ENCODE data around the gene VAV3. TPM values are rescaled to one million over a fixed set of nuclear protein-coding genes. Genes with fewer than 3 reads are reported as not detected.
"Not testable (repeated sequence)": the region's sequence is repeated elsewhere in the genome, so short reads cannot be mapped to it uniquely, and the experiment has no call there.

VAV3 gene
- total RNA-seq, 1 experiment from 2014 or later, result 5.3 TPM

DNA sequence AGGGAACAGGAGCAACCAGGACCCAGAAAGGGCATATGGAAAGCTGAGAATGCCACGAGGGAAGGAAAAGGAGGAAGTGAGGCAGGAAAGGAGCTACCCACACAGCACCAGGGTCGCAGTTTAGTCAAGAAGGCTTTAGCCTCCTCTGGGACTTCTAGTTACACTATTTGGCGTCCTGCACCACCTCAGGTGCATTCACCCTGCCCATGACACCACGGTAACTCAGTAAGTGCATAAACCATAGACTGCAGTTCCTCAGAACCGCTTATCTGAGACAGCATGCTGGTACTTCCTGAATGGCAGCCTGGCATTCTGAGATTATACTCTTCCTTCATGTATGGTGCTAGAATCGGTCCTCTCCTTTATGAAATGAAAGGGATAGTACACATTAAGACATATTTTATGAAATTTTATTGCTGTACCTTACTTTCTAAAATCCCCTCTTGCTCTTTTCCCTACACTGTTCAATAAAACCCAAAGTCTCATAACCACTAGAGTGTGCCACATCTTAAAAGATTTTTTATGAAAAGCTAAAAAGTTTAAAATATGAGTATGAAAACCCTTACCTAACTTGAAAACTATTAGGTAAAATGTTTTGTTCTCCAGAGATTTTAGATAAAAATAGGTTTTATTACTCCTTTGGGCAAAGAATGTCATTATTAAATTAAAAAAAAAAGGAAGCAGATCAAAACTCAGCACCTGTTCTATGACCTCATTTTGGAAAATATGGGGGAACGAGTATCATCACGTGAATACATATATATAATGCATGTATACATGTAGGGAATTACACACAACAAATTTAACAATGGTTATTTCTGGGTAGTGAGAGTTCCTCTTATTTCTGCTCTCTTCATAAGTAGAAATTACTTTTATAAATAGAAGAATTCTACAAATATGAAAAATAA, 67.3 kb downstream of the VAV3 start:
- no peak for DNase-seq
- Histone ChIP-seq H3K36me3 (replicated peaks; ENCODE audit: control insufficient read depth, insufficient read depth, low read length) (no peaks in the 10 kb centered on the region), H3K4me3 (ENCODE audit: insufficient read depth, low read depth, low read length) (no peak overlapping the region), H3K27me3 (ENCODE audit: control insufficient read depth, insufficient read depth, low read length) (no peaks in the 10 kb centered on the region)

DNA sequence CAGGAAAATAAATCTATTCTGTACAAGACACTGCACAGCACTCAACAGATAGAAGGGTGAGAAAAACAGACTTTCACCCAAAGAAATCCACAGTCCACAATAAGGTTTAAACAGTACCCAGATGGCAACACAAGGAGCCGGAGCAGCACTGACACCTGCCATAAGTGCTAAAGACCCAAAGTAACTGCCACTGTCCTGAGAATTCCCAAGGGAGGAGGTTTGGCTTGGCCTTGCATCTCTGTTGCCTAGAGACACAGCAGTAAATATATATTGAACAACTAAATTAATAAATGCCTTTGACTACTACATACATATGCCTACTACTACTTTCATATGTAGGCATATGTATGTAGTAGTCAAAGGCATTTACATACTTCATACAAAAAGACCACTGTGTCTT, 68.0 kb downstream of the VAV3 start:
- Histone ChIP-seq H3K36me3 (replicated peaks; ENCODE audit: control insufficient read depth, insufficient read depth, low read length) (no peaks in the 10 kb centered on the region), H3K4me3 (ENCODE audit: insufficient read depth, low read depth, low read length) (no peak overlapping the region), H3K27me3 (ENCODE audit: control insufficient read depth, insufficient read depth, low read length) (no peaks in the 10 kb centered on the region)
- DNase-seq, result no peak

DNA sequence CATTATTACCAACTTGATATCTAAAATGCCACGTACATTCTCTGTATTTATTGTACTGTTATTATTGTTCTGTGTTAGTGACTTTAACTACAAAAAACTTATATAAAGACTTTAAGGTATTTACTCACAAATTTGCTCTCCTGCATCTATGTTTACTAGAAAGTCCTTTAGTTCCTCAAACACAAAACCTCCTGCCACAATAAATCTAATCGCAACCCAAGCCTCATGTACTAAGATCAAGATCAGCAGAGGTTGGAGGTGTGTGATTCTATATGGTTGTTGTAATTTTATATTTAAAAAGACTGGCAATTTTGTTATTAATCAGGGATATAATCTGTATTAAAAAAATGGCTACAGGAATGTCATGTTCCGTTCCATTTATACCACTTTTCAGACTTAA, 68.6 kb downstream of the VAV3 start:
- DNase-seq, result no peak
- Histone ChIP-seq H3K27me3 (ENCODE audit: control insufficient read depth, insufficient read depth, low read length) (no peaks in the 10 kb centered on the region), H3K36me3 (replicated peaks; ENCODE audit: control insufficient read depth, insufficient read depth, low read length) (no peaks in the 10 kb centered on the region), H3K4me3 (ENCODE audit: insufficient read depth, low read depth, low read length) (no peak overlapping the region)

DNA sequence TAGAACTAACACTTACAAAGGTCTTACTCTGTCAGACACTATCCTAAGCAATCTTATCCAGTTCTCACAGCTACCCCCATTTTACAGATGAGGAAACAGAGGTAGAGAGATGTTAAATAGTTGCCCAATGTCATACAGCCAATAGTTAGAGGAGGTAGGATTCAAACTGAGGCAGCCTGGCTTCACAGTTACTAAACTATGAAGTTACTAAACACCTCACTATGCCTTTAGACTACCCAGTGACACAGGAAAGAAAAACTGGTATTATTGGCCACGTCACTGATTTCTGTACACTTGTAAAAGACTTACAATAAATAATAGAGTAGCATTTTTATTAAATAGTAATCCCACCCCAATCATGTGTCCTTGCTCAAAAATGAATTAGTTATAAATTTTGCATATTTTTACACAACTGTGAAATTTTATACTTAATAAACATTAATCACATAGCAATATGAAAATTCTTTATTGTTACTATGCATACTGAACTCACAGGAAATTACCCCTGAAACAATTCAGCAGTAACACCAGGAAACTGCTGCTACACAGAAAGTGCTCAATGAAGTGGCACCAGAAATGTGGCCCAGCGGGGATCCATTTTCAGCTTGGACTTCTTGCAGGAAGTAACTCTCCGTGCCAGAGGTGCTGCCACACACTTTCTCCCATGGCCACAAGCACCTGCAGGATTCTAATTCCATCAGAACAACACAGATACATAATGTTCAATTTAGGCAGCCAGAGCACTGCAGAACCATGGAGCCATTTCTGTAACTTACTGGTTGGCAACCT, 69.4 kb downstream of the VAV3 start:
- Histone ChIP-seq H3K27me3 (ENCODE audit: control insufficient read depth, insufficient read depth, low read length) (no peaks in the 10 kb centered on the region), H3K36me3 (replicated peaks; ENCODE audit: control insufficient read depth, insufficient read depth, low read length) (no peaks in the 10 kb centered on the region), H3K4me3 (ENCODE audit: insufficient read depth, low read depth, low read length) (no peak overlapping the region)
- no peak for DNase-seq

DNA sequence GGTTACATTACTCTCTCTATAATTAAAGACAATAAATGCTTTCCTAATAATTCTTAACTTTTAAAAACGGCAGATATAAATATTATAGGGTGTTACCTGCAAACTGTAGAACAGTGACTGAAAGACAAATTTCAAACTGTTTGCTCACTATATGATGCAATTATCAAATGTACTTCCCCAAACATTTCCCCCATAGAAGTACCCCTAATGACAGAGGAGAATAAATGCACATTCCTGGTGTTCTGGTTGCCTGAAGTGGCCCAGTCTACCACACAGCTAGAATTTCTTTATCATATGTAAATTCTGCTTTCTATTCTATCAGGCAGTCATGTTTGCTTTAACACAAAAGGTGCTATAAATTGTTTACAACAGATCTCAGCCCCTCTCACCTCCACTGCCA, 70.4 kb downstream of the VAV3 start:
- Histone ChIP-seq H3K36me3 (replicated peaks; ENCODE audit: control insufficient read depth, insufficient read depth, low read length) (no peaks in the 10 kb centered on the region), H3K4me3 (ENCODE audit: insufficient read depth, low read depth, low read length) (no peak overlapping the region), H3K27me3 (ENCODE audit: control insufficient read depth, insufficient read depth, low read length) (no peaks in the 10 kb centered on the region)
- no peak for DNase-seq

DNA sequence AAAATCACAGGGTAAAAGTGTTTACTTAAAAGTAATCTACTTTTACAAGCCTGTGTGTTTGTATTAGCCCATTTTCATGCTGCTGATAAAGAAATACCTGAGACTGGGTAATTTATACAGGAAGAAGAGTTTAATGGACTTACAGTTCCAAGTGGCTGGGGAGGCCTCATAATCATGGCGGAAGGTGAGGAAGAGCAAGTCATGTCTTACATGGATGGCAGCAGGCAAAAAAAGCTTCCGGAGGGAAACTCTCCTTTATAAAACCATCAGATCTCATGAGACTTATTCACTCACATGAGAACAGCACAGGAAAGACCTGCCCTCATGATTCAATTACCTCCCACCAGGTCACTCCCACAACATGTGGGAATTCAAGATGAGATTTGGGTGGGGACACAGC, 71.6 kb downstream of the VAV3 start:
- H3K27me3 ChIP-seq (ENCODE audit: control insufficient read depth, insufficient read depth, low read length); H3K4me3 ChIP-seq (ENCODE audit: insufficient read depth, low read depth, low read length); H3K36me3 ChIP-seq (replicated peaks; ENCODE audit: control insufficient read depth, insufficient read depth, low read length); DNase-seq: not testable (repeated sequence)

GRCh38 chr1:107889524-107889923, 75.5 kb downstream of the VAV3 start:
- Histone ChIP-seq H3K36me3 (replicated peaks; ENCODE audit: control insufficient read depth, insufficient read depth, low read length) (no peaks in the 10 kb centered on the region), H3K27me3 (ENCODE audit: control insufficient read depth, insufficient read depth, low read length) (no peaks in the 10 kb centered on the region), H3K4me3 (ENCODE audit: insufficient read depth, low read depth, low read length) (no peak overlapping the region)
- DNase-seq, result no peak

DNA sequence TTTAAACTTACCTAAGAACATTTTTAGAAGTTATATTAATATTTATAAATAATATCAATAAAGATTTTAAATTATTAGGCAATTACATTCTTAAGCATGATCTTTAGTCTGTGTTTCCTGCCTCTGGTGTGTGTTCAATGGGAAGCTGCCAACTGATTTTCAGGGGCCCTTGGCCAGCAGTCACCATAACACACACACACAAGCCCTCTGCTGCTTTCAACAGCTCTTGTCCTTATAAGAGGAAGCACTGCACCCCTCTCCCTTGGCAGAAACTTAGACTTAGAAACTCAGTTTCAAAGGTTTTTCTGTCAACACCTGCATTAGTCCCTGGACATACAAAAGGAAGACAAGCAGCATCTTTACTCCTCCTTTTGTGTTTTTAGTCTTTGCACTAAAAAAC, 81.4 kb downstream of the VAV3 start:
- no peak for DNase-seq
- Histone ChIP-seq H3K27me3 (ENCODE audit: control insufficient read depth, insufficient read depth, low read length) (no peaks in the 10 kb centered on the region), H3K36me3 (replicated peaks; ENCODE audit: control insufficient read depth, insufficient read depth, low read length) (no peaks in the 10 kb centered on the region), H3K4me3 (ENCODE audit: insufficient read depth, low read depth, low read length) (no peak overlapping the region)

DNA sequence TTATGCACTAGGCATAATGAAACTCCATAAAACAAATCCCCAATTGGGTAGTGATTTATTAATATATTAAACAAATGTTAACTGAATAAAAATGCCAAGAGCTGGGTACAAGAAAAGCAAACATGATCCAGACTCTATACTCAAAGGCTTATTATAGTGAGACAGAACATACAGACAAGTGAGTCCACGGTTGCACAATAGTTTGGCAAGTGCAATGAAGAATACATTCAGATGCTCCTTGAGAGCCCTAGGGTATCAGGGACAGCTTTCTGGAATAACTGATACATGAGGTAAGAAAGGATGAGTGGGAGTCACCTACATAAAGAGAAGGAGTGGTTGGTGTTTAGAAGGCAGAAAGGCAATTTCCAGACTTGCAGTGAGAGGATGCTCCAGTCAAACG, 85.1 kb downstream of the VAV3 start:
- no peak for DNase-seq
- Histone ChIP-seq H3K36me3 (replicated peaks; ENCODE audit: control insufficient read depth, insufficient read depth, low read length) (no peaks in the 10 kb centered on the region), H3K27me3 (ENCODE audit: control insufficient read depth, insufficient read depth, low read length) (no peaks in the 10 kb centered on the region), H3K4me3 (ENCODE audit: insufficient read depth, low read depth, low read length) (no peak overlapping the region)

DNA sequence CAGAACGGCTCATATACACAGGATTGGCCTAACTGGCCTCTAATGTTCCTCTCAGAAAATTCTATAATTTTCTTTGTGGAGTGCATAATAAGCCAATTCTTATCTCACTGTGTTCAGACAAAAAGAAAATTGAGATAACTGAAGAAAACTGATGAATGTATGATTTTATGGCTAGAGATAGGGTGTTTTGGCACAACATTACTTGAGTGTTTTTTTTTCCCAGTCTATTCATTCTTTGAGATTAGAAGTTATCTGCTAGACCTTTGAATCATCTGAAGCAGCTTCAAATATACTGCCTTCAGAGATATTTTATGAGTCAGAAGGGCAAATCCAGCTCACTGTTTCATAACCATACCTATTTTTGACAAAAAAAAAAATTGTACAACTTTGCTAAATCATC, 85.6 kb downstream of the VAV3 start:
- no peak overlapping the region for H3K4me3 ChIP-seq (ENCODE audit: insufficient read depth, low read depth, low read length)
- H3K36me3 ChIP-seq (replicated peaks; ENCODE audit: control insufficient read depth, insufficient read depth, low read length), result no peaks in the 10 kb centered on the region
- no peak for DNase-seq
- H3K27me3 ChIP-seq (ENCODE audit: control insufficient read depth, insufficient read depth, low read length), result no peaks in the 10 kb centered on the region

DNA sequence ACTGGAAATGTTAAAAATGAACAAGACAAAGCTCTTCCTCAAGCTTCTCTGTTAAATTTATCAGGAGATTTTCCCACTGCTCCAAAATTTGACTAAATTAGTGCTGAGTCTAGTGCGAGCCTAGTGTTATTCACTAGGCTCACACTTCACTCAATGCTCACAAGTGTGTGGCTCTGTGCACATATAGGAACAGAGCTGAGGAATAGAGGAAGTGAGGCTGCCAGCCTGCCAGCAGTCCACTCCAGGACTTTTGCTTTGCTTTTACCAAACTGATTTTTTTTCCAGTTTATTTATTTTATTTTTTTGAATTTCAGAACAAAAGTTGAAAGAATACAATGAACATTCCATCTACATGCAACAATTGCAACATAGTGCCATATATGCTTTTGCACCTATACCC, 87.2 kb downstream of the VAV3 start:
- Histone ChIP-seq H3K4me3 (ENCODE audit: insufficient read depth, low read depth, low read length) (no peak overlapping the region), H3K36me3 (replicated peaks; ENCODE audit: control insufficient read depth, insufficient read depth, low read length) (no peaks in the 10 kb centered on the region), H3K27me3 (ENCODE audit: control insufficient read depth, insufficient read depth, low read length) (no peaks in the 10 kb centered on the region)
- DNase-seq, result no peak

DNA sequence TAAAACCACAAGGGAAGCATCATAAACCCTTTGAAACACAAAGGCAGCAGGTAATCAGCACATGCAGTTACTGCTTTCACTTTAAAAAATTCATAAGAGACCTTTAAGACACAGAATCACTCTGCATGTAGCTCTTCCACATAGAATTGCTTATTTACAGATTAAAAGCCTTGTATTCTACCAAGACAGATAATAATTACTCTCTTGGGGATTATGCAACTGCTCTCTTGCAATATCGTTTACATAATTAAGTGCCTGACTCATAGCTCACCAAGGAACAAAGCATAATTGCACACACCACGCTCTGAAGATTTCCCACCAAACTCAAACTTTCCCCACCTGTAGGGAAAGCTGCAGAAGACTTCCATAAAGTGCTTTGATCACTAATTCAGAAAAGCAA, 87.9 kb downstream of the VAV3 start:
- no peaks in the 10 kb centered on the region for H3K36me3 ChIP-seq (replicated peaks; ENCODE audit: control insufficient read depth, insufficient read depth, low read length)
- no peaks in the 10 kb centered on the region for H3K27me3 ChIP-seq (ENCODE audit: control insufficient read depth, insufficient read depth, low read length)
- no peak overlapping the region for H3K4me3 ChIP-seq (ENCODE audit: insufficient read depth, low read depth, low read length)
- no peak for DNase-seq

DNA sequence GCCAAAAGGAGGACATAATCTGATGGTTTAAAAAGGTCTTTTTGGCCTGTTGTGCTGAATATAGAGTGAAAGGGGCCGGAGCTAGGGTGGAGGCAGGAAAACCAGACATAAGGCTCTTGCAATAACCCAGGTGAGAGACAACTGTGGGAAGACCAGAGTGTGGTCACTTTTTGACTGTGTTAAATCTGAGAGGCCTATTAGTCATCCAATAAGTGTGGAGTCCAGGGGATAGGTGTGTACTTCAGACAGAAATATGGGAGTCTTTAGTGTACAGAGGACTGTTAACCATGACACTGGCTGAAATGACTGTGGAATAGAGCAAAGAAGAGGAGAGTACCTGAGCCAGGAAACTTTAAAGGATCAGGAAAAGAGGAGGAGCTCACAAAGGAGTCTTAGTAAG, 89.3 kb downstream of the VAV3 start:
- Histone ChIP-seq H3K4me3 (ENCODE audit: insufficient read depth, low read depth, low read length) (no peak overlapping the region), H3K27me3 (ENCODE audit: control insufficient read depth, insufficient read depth, low read length) (no peaks in the 10 kb centered on the region), H3K36me3 (replicated peaks; ENCODE audit: control insufficient read depth, insufficient read depth, low read length) (no peaks in the 10 kb centered on the region)
- no peak for DNase-seq

- H3K36me3 ChIP-seq (replicated peaks; ENCODE audit: control insufficient read depth, insufficient read depth, low read length), result no peaks in the 10 kb centered on the region
- H3K27me3 ChIP-seq (ENCODE audit: control insufficient read depth, insufficient read depth, low read length), result no peaks in the 10 kb centered on the region
- no peak for DNase-seq
- H3K4me3 ChIP-seq (ENCODE audit: insufficient read depth, low read depth, low read length), result no peak overlapping the region
Measured at GRCh38 chr1:107874221-107874620, 90.8 kb downstream of the VAV3 start.

DNA sequence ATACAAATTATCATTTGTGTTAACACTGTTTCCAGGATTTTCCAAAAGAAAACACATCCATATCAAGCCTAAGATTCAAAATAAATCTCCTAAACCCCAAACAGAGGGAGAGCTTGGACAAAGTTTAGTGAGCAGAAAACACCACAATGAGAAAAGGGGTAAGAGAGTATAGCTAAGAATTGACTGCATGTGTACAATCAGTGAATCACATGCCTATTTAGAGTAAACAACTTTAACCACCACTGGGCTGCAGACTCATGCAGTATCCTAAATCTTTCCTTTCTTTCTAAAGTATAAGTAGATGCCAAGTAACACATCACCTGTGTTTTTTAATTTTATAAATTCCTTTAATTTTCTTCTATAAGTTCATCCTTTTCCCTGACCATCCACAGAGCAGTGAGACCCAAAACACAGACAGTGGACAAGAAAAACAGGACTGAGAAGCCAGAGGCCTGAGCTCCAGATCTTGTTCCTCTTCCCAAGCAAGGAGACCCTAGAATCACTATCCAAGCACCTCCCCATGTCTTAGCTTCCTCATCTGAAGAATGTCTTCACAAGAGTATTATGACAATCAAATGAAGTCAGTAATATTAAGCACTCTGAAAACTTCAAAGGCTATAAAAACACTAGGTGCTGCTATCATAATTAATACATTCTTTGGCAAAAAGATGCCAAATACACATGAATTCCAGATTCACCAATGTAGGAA, 93.1 kb downstream of the VAV3 start:
- H3K4me3 ChIP-seq (ENCODE audit: insufficient read depth, low read depth, low read length), result no peak overlapping the region
- no peaks in the 10 kb centered on the region for H3K36me3 ChIP-seq (replicated peaks; ENCODE audit: control insufficient read depth, insufficient read depth, low read length)
- no peak for DNase-seq
- H3K27me3 ChIP-seq (ENCODE audit: control insufficient read depth, insufficient read depth, low read length), result no peaks in the 10 kb centered on the region
